Breast epithelium (tissue), 3 donors: ENCODE measurements around the gene DCUN1D1.

ENCODE experiments used
- CTCF ChIP-seq, 3 donors: fragments of 450-650 bp; IDR thresholded peaks; one replicate each; pipeline ENCODE4 v1.5.1; 2016 to 2017; ENCODE audit warnings: antibody characterized with exemption in 3 of 3, mild to moderate bottlenecking in 3 of 3, moderate library complexity in 3 of 3
- POLR2A ChIP-seq: fragments of 450-650 bp; IDR thresholded peaks from one replicate; pipeline ENCODE4 v1.6.1; 2016; ENCODE audit warnings: antibody characterized with exemption, mild to moderate bottlenecking, moderate library complexity
- POLR2AphosphoS5 ChIP-seq, 3 donors: sonication (generic); formaldehyde crosslinking; IDR thresholded peaks; one replicate each; pipeline ENCODE4 v1.6.1; 2017; ENCODE audit warnings: antibody characterized with exemption in 3 of 3

DNA sequence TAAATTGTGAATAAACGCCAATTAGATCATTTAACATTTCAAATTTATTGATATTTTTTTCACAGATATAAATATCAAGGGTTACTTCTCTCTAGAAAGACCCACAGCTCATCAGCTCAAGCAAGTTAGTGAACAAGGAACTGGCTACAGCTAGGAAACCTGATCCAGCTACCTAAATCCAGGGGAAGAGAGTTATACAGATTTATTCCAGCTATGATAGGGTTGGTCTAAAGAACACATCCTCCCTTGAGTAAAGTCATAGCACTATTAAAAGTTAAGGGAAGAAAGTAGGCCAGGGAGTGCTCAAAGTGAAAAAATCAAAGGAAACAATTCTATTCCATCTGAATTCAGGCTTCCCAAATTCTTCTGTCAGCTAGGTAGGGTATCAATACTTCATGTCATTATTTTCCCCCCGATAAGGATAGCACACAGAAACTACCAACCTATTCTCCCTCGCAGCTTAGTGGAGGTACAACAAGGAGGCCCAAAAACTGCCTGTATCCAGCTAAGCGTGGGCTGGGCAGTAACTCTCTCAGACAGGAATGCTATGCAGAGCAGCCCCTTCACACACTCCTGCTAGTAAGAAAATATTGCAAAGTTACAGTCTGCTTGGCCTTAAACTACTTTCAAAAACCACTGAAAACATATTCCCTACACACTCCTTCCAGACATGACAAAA lies 44.0 kb downstream of the DCUN1D1 start:
- TF ChIP-seq CTCF (IDR thresholded peaks at IDR 0.05) (no peak), POLR2A (no peak), POLR2AphosphoS5 (IDR thresholded peaks at IDR 0.05) (no peak)
